ENCODE data around the gene TMEM170A.
"Not testable (repeated sequence)": the region's sequence is repeated elsewhere in the genome, so short reads cannot be mapped to it uniquely, and the experiment has no call there.

GRCh38 chr16:75498605-75499322 lies 34.3 kb upstream of the TMEM170A start:
- TF ChIP-seq EZH2phosphoT487 (IDR thresholded peaks at IDR 0.05; ENCODE audit: borderline replicate concordance, low read length); CTCF (conservative IDR thresholded peaks at IDR 0.05; ENCODE audit: low read depth, low read length): not testable (repeated sequence)

Measured in PC-3 (cell line).